Body of pancreas (tissue), 4 donors: ENCODE results near the gene CAMSAP1.

Source experiments
- POLR2A ChIP-seq, 3 donors: fragments of 450-650 bp; IDR thresholded peaks; one replicate each; pipeline ENCODE4 v1.6.1; 2016; ENCODE audit warnings: antibody characterized with exemption in 3 of 3, mild to moderate bottlenecking in 2 of 3
- TF ChIP-seq, protein P1 (sequence below), 7 experiments: fragments of 450-650 bp in 4 of 7; fragments of 200-600 bp in 3 of 7; sonication (generic) in 3 of 7; IDR thresholded peaks; one replicate each; pipeline ENCODE4 v1.5.1; 2016 to 2019; ENCODE audit warnings: antibody characterized with exemption in 7 of 7

DNA sequence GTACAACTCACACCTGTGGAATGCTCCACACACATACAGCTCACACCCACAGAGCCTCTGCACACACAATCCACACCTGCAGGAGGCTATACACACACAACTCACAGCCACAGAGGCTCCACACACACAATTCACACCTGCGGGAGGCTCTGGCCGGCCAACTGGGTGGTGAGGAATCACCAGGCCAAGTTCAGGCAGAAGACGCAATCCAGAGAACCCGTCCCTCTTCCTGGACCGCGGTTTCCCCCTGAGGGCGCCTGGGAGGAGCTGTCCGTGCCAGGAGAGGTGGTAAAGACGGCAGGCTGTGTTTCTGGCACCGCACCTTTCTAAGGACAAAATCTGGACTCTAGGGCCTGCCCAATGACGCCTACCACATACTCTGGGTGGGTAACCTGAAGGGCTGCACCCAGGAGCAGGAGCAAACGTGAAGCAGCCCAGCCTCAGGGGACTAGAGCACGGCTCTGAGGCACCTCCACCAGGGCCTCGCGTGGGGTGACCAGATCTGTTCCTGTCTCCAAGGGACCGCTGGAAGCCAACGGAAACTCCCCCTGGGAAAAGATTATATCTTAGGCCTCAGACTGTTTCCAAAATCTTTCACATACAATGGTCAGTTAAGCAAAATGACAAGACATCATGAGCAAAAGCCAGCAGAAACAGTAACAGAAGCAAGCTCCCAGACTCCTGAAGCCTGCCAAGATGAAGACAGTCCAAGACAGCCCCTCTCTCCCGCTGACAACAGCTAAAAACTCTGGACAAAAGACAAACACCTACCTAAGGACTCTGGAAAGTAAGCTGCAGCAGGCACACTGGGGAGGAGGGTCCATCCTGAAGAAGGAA, 16.9 kb downstream of the CAMSAP1 start:
- TF ChIP-seq, protein P1, sequence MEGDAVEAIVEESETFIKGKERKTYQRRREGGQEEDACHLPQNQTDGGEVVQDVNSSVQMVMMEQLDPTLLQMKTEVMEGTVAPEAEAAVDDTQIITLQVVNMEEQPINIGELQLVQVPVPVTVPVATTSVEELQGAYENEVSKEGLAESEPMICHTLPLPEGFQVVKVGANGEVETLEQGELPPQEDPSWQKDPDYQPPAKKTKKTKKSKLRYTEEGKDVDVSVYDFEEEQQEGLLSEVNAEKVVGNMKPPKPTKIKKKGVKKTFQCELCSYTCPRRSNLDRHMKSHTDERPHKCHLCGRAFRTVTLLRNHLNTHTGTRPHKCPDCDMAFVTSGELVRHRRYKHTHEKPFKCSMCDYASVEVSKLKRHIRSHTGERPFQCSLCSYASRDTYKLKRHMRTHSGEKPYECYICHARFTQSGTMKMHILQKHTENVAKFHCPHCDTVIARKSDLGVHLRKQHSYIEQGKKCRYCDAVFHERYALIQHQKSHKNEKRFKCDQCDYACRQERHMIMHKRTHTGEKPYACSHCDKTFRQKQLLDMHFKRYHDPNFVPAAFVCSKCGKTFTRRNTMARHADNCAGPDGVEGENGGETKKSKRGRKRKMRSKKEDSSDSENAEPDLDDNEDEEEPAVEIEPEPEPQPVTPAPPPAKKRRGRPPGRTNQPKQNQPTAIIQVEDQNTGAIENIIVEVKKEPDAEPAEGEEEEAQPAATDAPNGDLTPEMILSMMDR (IDR thresholded peaks at IDR 0.05), result no peak
- TF ChIP-seq POLR2A (IDR thresholded peaks at IDR 0.05), result no peak
